HL-60 (cell line): ENCODE data around the gene CPPED1.

Source experiments
- GABPA ChIP-seq: IDR thresholded peaks from 2 replicates; pipeline ENCODE4 v1.6.1; 2012; ENCODE audit warnings: low read depth
- POLR2AphosphoS5 ChIP-seq: IDR thresholded peaks from 2 replicates; pipeline ENCODE4 v1.6.1; 2012; ENCODE audit warnings: low read depth
- TF ChIP-seq, protein P1 (sequence below): IDR thresholded peaks from one replicate; pipeline ENCODE4 v1.5.1; 2011; ENCODE audit warnings: low read length, control low read depth, inconsistent platforms; ENCODE audit not compliant: insufficient read depth
- TF ChIP-seq, protein P2 (sequence below): IDR thresholded peaks from 2 replicates; pipeline ENCODE4 v1.6.1; 2012; ENCODE audit warnings: low read depth; ENCODE audit not compliant: insufficient replicate concordance

DNA sequence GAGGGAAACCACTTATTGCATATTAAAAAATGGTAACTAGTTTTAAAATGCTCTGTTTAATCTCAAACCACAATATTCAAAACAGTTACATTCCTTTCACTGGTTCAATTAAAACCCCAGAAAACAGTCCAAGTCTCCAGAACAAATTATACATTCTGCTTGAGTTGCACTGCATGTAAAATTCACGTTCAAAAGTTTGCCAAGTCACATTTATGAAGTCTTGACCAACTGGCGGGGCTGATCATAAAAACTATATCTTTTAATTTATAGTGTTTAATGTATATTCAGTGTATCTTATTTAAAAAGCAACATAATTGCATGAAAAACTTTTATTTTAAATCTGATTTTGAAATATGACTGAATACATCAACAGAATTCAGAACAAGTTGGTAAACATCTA lies 25.0 kb downstream of the CPPED1 start:
- TF ChIP-seq POLR2AphosphoS5 (no peak), GABPA (no peak)
- TF ChIP-seq, protein P1, sequence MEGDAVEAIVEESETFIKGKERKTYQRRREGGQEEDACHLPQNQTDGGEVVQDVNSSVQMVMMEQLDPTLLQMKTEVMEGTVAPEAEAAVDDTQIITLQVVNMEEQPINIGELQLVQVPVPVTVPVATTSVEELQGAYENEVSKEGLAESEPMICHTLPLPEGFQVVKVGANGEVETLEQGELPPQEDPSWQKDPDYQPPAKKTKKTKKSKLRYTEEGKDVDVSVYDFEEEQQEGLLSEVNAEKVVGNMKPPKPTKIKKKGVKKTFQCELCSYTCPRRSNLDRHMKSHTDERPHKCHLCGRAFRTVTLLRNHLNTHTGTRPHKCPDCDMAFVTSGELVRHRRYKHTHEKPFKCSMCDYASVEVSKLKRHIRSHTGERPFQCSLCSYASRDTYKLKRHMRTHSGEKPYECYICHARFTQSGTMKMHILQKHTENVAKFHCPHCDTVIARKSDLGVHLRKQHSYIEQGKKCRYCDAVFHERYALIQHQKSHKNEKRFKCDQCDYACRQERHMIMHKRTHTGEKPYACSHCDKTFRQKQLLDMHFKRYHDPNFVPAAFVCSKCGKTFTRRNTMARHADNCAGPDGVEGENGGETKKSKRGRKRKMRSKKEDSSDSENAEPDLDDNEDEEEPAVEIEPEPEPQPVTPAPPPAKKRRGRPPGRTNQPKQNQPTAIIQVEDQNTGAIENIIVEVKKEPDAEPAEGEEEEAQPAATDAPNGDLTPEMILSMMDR = no peak
- TF ChIP-seq, protein P2, sequence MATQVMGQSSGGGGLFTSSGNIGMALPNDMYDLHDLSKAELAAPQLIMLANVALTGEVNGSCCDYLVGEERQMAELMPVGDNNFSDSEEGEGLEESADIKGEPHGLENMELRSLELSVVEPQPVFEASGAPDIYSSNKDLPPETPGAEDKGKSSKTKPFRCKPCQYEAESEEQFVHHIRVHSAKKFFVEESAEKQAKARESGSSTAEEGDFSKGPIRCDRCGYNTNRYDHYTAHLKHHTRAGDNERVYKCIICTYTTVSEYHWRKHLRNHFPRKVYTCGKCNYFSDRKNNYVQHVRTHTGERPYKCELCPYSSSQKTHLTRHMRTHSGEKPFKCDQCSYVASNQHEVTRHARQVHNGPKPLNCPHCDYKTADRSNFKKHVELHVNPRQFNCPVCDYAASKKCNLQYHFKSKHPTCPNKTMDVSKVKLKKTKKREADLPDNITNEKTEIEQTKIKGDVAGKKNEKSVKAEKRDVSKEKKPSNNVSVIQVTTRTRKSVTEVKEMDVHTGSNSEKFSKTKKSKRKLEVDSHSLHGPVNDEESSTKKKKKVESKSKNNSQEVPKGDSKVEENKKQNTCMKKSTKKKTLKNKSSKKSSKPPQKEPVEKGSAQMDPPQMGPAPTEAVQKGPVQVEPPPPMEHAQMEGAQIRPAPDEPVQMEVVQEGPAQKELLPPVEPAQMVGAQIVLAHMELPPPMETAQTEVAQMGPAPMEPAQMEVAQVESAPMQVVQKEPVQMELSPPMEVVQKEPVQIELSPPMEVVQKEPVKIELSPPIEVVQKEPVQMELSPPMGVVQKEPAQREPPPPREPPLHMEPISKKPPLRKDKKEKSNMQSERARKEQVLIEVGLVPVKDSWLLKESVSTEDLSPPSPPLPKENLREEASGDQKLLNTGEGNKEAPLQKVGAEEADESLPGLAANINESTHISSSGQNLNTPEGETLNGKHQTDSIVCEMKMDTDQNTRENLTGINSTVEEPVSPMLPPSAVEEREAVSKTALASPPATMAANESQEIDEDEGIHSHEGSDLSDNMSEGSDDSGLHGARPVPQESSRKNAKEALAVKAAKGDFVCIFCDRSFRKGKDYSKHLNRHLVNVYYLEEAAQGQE = no peak
